GM12875 (cell line): ENCODE data around the gene H2BW2.

Experiments used
- H3K4me3 ChIP-seq: one replicate; pipeline ENCODE4 v1.5.1; 2011; ENCODE audit warnings: low read depth, low read length, control low read depth
- CTCF ChIP-seq: IDR thresholded peaks from 2 replicates; pipeline ENCODE4 v1.5.1; 2011; ENCODE audit warnings: low read depth, mild to moderate bottlenecking, control low read depth, inconsistent platforms, low read length, moderate library complexity, borderline replicate concordance; ENCODE audit not compliant: insufficient read depth

H2BW2 gene

GRCh38 chrX:104085477-104085876 is 45.7 kb downstream of the H2BW2 start:
- TF ChIP-seq CTCF, result no peak
- no peak overlapping the region for H3K4me3 ChIP-seq

DNA sequence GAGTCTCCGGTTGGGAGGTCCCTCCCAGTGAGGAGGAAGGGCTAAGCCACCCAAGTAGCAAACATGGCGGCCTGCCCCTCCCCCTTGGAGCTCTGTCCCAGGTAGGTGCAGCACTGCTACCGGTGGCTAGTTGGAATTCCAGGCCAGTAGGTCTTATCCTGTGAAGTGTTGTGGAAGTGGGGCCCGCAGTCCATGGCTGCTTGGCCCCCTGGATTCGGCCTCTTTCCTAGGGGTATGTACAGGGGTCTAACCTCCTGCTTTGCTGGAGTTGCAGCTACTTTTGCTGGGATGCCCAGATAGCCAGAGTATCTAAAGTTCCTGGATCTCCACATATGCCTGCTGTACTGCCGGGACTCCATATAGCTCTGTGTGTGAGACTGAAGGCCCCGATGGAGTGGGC is 46.2 kb downstream of the H2BW2 start:
- no peak for TF ChIP-seq CTCF
- no peak overlapping the region for H3K4me3 ChIP-seq
